IMR-90 (cell line): ENCODE data around the gene PPHLN1.

Experiments
- CEBPB ChIP-seq: IDR thresholded peaks from 2 replicates; pipeline ENCODE4 v1.6.1; 2012; ENCODE audit warnings: low read depth, low read length, improper control_type of control experiment
- CTCF ChIP-seq: conservative IDR thresholded peaks from 2 replicates; pipeline ENCODE4 v1.5.1; 2012; ENCODE audit warnings: mild to moderate bottlenecking, low read depth, low read length, improper control_type of control experiment
- POLR2A ChIP-seq: IDR thresholded peaks from 2 replicates; pipeline ENCODE4 v1.6.1; 2012; ENCODE audit warnings: mild to moderate bottlenecking, low read depth, low read length
- SMC3 ChIP-seq: fragments of 150-350 bp; IDR thresholded peaks from 2 replicates; pipeline ENCODE4 v1.6.1; 2016; ENCODE audit warnings: low read depth, mild to moderate bottlenecking, antibody characterized with exemption, low read length, moderate library complexity

- no peak for TF ChIP-seq CTCF
- no peak for TF ChIP-seq POLR2A
- TF ChIP-seq SMC3 = no peak
- TF ChIP-seq CEBPB = no peak
These were observed 2.1 kb upstream of the PPHLN1 start for GRCh38 chr12:42323856-42324255.
